Glutamatergic neuron (in vitro differentiated cells): Measurements from ENCODE around the gene CDC5L. TPM values are rescaled to one million over a fixed set of nuclear protein-coding genes. Genes with fewer than 3 reads are reported as not detected.

ENCODE experiments used
- microRNA-seq: library from miRNA; unstranded; fragments of <30 nt; microRNA quantifications from one replicate; pipeline ENCODE4, GENCODE V29; 2020; ENCODE audit not compliant: unreplicated experiment
- total RNA-seq: library from RNA; stranded (reverse); fragmentation: NEBNext Ultra II Directional; extraction: Animal tissue kit (Norgen Biotek cat#: 25700); gene quantifications from one replicate; pipeline ENCODE4 v1.2.1, GENCODE V29; 2021; ENCODE audit not compliant: unreplicated experiment

CDC5L gene
- total RNA-seq, 1 donor from 2014 or later, result 19.6 TPM

Small RNAs within 50 kb of the gene (microRNA-seq; reads per million reads assigned to microRNA genes)
- not detected for gene MIR4642

Other genes with a start within 250 kb of the CDC5L start
- gene CAPN11, start 228.9 kb upstream of the CDC5L start, total RNA-seq, result not detected
- gene MYMX, start 170.8 kb upstream of the CDC5L start, total RNA-seq, result 0.91 TPM
- 20.0 TPM for gene SLC29A1, start 164.1 kb upstream of the CDC5L start, total RNA-seq
- gene HSP90AB1, start 140.6 kb upstream of the CDC5L start, total RNA-seq, result 771 TPM
- gene SLC35B2, start 130.2 kb upstream of the CDC5L start, total RNA-seq, result 71.8 TPM
- gene NFKBIE, start 122.2 kb upstream of the CDC5L start, total RNA-seq, result 15.3 TPM
- 51.3 TPM for gene TMEM151B, start 117.3 kb upstream of the CDC5L start, total RNA-seq
- gene AARS2, start 74.4 kb upstream of the CDC5L start, total RNA-seq, result 41.7 TPM
- not detected for gene SPATS1, start 45.1 kb upstream of the CDC5L start, total RNA-seq